Measurements from ENCODE around the gene NCKAP5. TPM values are rescaled to one million over a fixed set of nuclear protein-coding genes. Genes with fewer than 3 reads are reported as not detected.

NCKAP5 gene
- total and polyA plus RNA-seq, 2 of the 13 experiments (the other 11 are each of a cell fraction or from before 2014, with no cell fraction given) = 0.01 TPM; not detected in 1

DNA sequence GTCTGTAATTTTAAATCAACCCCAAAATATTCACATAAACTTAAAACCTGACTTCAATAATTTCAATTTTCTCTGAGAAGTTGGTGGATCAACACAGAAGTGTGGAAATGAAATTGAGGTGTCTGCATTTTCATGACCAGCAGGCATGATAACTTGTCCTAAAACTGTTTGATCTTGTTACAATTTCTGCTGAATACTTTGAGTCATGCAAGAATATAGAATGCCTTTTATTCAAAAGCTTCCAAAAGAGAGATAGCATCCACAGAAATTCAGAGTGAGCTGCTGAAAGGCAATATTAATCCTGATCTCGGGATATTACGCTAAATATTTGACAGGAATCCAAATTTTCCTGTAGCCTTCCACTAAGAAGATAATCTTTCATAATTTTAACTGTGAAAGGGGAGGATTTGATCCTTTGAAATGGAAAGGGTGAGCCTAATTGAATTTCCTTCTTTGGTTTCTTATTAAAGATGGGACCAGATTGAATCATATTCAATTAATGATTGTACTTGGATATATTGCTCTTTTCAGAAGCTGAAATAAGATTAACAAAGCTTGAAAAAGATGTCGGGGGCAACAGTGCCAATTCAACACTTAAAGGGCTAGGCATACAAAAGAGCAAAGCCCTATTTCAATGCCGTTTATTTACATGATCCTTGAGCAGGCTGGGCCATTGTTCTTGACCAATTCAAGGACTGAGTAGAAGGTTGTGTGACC is 129.3 kb downstream of the NCKAP5 start:
- 8% methylated on average over 4 of the region's 4 CpGs for WGBS (ENCODE audit: low lambda C conversion rate)
- H2AFZ ChIP-seq (ENCODE audit: low read length) = no peak overlapping the region
- no peak overlapping the region for H3K9ac ChIP-seq (ENCODE audit: insufficient read depth, low read depth, low read length)
- CTCF ChIA-PET (ENCODE audit: low intra/inter-chr PET ratio, low total read pairs) = no interaction called here
- no peak overlapping the region for H3K27ac ChIP-seq (ENCODE audit: extremely low read length, insufficient read depth, low read length)
- no peaks in the 10 kb centered on the region for H4K20me1 ChIP-seq (ENCODE audit: insufficient read depth, low read length)
- ATAC-seq (no peak), DNase-seq (ENCODE audit: low spot score) (no peak), FAIRE-seq (no peak)
- TF ChIP-seq ZIK1 (CRISPR knock-in tag; IDR thresholded peaks at IDR 0.05; ENCODE audit: borderline replicate concordance, low read depth) = no peak
- TF ChIP-seq ZNF34 (CRISPR knock-in tag; IDR thresholded peaks at IDR 0.05; ENCODE audit: borderline replicate concordance) = no peak
- TF ChIP-seq, protein P1, sequence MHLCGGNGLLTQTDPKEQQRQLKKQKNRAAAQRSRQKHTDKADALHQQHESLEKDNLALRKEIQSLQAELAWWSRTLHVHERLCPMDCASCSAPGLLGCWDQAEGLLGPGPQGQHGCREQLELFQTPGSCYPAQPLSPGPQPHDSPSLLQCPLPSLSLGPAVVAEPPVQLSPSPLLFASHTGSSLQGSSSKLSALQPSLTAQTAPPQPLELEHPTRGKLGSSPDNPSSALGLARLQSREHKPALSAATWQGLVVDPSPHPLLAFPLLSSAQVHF (CRISPR knock-in tag; IDR thresholded peaks at IDR 0.05) = no peak
- no peak for TF ChIP-seq KMT2A (CRISPR knock-in tag; IDR thresholded peaks at IDR 0.05)
- no peak for TF ChIP-seq SYNCRIP (IDR thresholded peaks at IDR 0.05; ENCODE audit: insufficient read depth, low read depth, low read length)
- no peak for TF ChIP-seq SMC3 (IDR thresholded peaks at IDR 0.05; ENCODE audit: low read length)
- TF ChIP-seq, protein P2, sequence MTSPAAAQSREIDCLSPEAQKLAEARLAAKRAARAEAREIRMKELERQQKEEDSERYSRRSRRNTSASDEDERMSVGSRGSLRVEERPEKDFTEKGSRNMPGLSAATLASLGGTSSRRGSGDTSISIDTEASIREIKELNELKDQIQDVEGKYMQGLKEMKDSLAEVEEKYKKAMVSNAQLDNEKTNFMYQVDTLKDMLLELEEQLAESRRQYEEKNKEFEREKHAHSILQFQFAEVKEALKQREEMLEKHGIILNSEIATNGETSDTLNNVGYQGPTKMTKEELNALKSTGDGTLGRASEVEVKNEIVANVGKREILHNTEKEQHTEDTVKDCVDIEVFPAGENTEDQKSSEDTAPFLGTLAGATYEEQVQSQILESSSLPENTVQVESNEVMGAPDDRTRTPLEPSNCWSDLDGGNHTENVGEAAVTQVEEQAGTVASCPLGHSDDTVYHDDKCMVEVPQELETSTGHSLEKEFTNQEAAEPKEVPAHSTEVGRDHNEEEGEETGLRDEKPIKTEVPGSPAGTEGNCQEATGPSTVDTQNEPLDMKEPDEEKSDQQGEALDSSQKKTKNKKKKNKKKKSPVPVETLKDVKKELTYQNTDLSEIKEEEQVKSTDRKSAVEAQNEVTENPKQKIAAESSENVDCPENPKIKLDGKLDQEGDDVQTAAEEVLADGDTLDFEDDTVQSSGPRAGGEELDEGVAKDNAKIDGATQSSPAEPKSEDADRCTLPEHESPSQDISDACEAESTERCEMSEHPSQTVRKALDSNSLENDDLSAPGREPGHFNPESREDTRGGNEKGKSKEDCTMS (CRISPR knock-in tag; conservative IDR thresholded peaks at IDR 0.05) = no peak
- TF ChIP-seq ZNF562 (CRISPR knock-in tag; IDR thresholded peaks at IDR 0.05; ENCODE audit: borderline replicate concordance) = no peak
- TF ChIP-seq, protein P3, sequence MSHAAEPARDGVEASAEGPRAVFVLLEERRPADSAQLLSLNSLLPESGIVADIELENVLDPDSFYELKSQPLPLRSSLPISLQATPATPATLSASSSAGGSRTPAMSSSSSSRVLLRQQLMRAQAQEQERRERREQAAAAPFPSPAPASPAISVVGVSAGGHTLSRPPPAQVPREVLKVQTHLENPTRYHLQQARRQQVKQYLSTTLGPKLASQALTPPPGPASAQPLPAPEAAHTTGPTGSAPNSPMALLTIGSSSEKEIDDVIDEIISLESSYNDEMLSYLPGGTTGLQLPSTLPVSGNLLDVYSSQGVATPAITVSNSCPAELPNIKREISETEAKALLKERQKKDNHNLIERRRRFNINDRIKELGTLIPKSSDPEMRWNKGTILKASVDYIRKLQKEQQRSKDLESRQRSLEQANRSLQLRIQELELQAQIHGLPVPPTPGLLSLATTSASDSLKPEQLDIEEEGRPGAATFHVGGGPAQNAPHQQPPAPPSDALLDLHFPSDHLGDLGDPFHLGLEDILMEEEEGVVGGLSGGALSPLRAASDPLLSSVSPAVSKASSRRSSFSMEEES (CRISPR knock-in tag; IDR thresholded peaks at IDR 0.05) = no peak
- no peak for TF ChIP-seq FLYWCH1 (CRISPR knock-in tag; IDR thresholded peaks at IDR 0.05)
- no peak for TF ChIP-seq MTA3 (CRISPR knock-in tag; IDR thresholded peaks at IDR 0.05)
- TF ChIP-seq ZNF850 (CRISPR knock-in tag; conservative IDR thresholded peaks at IDR 0.05) = no peak
- no peak for TF ChIP-seq HNRNPLL (IDR thresholded peaks at IDR 0.05; ENCODE audit: low read depth, low read length, poor library complexity, severe bottlenecking)
- TF ChIP-seq NPAS2 (CRISPR knock-in tag; IDR thresholded peaks at IDR 0.05; ENCODE audit: borderline replicate concordance) = no peak
- TF ChIP-seq, protein P4, sequence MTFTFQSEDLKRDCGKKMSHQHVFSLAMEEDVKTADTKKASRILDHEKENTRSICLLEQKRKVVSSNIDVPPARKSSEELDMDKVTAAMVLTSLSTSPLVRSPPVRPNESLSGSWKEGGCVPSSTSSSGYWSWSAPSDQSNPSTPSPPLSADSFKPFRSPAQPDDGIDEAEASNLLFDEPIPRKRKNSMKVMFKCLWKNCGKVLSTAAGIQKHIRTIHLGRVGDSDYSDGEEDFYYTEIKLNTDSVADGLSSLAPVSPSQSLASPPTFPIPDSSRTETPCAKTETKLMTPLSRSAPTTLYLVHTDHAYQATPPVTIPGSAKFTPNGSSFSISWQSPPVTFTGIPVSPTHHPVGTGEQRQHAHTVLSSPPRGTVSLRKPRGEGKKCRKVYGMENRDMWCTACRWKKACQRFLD (CRISPR knock-in tag; IDR thresholded peaks at IDR 0.05; ENCODE audit: borderline replicate concordance) = no peak
- no peak for TF ChIP-seq ZNF44 (CRISPR knock-in tag; IDR thresholded peaks at IDR 0.05)
- TF ChIP-seq ZNF337 (CRISPR knock-in tag; IDR thresholded peaks at IDR 0.05; ENCODE audit: borderline replicate concordance, low read depth) = no peak
- H3K4me2 ChIP-seq (ENCODE audit: low read depth, low read length) = no peak overlapping the region
- H3K4me3 ChIP-seq (replicated peaks in 1 of 3; ENCODE audit: insufficient read depth in 1 of 3, low read depth in 2 of 3, low read length in 3 of 3) = no peak overlapping the region
- H3K9me3 ChIP-seq (ENCODE audit: low read length) = no peaks in the 10 kb centered on the region
- H3K27me3 ChIP-seq (ENCODE audit: control insufficient read depth in 1 of 2, insufficient read depth in 2 of 2, low read length in 2 of 2) = no peaks in the 10 kb centered on the region; a peak in 1 of 5 replicates
- H3K36me3 ChIP-seq (replicated peaks in 1 of 2; ENCODE audit: control insufficient read depth in 1 of 2, insufficient read depth in 2 of 2, low read length in 2 of 2) = no peaks in the 10 kb centered on the region
- H3K79me2 ChIP-seq (ENCODE audit: insufficient read depth, low read length) = no peaks in the 10 kb centered on the region
- no peaks in the 10 kb centered on the region for H3K4me1 ChIP-seq (ENCODE audit: insufficient read depth, low read length)
- no TSS peak for BruUV-seq (replicated peaks)
- in situ Hi-C loops (cut with HindIII; ENCODE audit: extremely low pct_ligation_motif_present, low pct_unique_long_range_greater_than_20kb) = no loop called here
- intact Hi-C loops (cut with micrococcal nuclease; ENCODE audit: unreplicated experiment) = no loop called here
- POLR2A ChIA-PET = no interaction called here

Measured in HepG2 (cell line).